K562 (cell line): Measurements from ENCODE around the gene SLC35E3. TPM values are rescaled to one million over a fixed set of nuclear protein-coding genes. Genes with fewer than 3 reads are reported as not detected.

Experiments
- ATAC-seq: fragments of 200-7000 bp; cut with Tn5 transposase; 3 replicates; pipeline ENCODE4 v1.9.1; 2020; ENCODE audit warnings: moderate library complexity
- BruUV-seq: library from RNA; stranded (reverse); fragments of 400-500 nt; replicated peaks from 2 replicates; lab custom pipeline; 2021; lab: Mats Ljungman, UMichigan
- CTCF ChIA-PET: fragments of 300-600 bp; formaldehyde crosslinking; extraction: SDS; loops from one replicate; lab custom pipeline; 2021; ENCODE audit warnings: low intra/inter-chr PET ratio; lab: Yijun Ruan, JAX
- POLR2A ChIA-PET: fragments of 300-600, 350-650 bp; sonication (Branson Sonifier 250); formaldehyde crosslinking; extraction: SDS; loops from one replicate; lab custom pipeline; 2021; ENCODE audit warnings: antibody characterized with exemption, inconsistent platforms; lab: Yijun Ruan, JAX
- DNase-seq, 4 experiments: peaks; one replicate each; pipeline versions ENCODE4 v3.0.0 to v3.0.0-alpha.2; 2011 to 2018; ENCODE audit warnings: low spot score in 3 of 4, mixed read lengths in 3 of 4; ENCODE audit errors: extremely low read depth in 1 of 4
- FAIRE-seq: peaks from 2 replicates; lab custom pipeline; 2011; peaks lifted over from hg19 to GRCh38; lab: Jason Lieb, UNC
- H2AFZ ChIP-seq: 2 replicates; pipeline ENCODE4 v1.6.0; 2011; ENCODE audit warnings: low read depth, low read length, control low read depth, inconsistent platforms
- H3K27ac ChIP-seq: fragments of 200-600 bp; 3 replicates; pipeline ENCODE4 v1.8.0; 2011; ENCODE audit warnings: low read depth, mild to moderate bottlenecking, control low read depth, inconsistent platforms, low read length, moderate library complexity, mixed read lengths; ENCODE audit errors: extremely low read depth
- H3K27me3 ChIP-seq, 2 experiments: fragments of 300-600 bp in 1 of 2; 2 replicates in 1 of 2; 3 replicates in 1 of 2; pipeline versions ENCODE4 v1.6.0 to v1.8.0; 2011; ENCODE audit warnings: inconsistent platforms in 2 of 2, low read length in 2 of 2, mild to moderate bottlenecking in 1 of 2, mixed read lengths in 1 of 2, moderate library complexity in 1 of 2; ENCODE audit not compliant: control insufficient read depth in 2 of 2, insufficient read depth in 2 of 2
- H3K36me3 ChIP-seq: fragments of 300-600 bp; 3 replicates; pipeline ENCODE4 v1.8.0; 2011; ENCODE audit warnings: mild to moderate bottlenecking, low read length, inconsistent platforms; ENCODE audit not compliant: control insufficient read depth, insufficient read depth
- H3K4me1 ChIP-seq, 2 experiments: fragments of 200-600 bp in 1 of 2; replicated peaks in 1 of 2; 2 replicates in 1 of 2; 3 replicates in 1 of 2; pipeline versions ENCODE4 v1.5.1 to v1.8.0; 2011; ENCODE audit warnings: inconsistent platforms in 2 of 2, low read length in 2 of 2, mild to moderate bottlenecking in 1 of 2, mixed read lengths in 1 of 2, moderate library complexity in 1 of 2; ENCODE audit not compliant: control insufficient read depth in 2 of 2, insufficient read depth in 2 of 2
- H3K4me2 ChIP-seq: 2 replicates; pipeline ENCODE4 v1.6.1; 2011; ENCODE audit warnings: low read length, control low read depth, inconsistent platforms, mixed read lengths; ENCODE audit not compliant: insufficient read depth
- H3K4me3 ChIP-seq: fragments of 200-600 bp; sonication (generic), shearing (Covaris generic); 2 replicates; pipeline ENCODE4 v1.5.1; 2016; ENCODE audit warnings: control low read depth, inconsistent platforms
- H3K79me2 ChIP-seq: fragments of 200-600 bp; 3 replicates; pipeline ENCODE4 v1.8.0; 2011; ENCODE audit warnings: low read length, inconsistent platforms; ENCODE audit not compliant: control insufficient read depth, insufficient read depth
- H3K9ac ChIP-seq, 2 experiments: 2 replicates each; pipeline versions ENCODE4 v1.6.0 to v1.6.1; 2011; ENCODE audit warnings: low read depth in 2 of 2, low read length in 2 of 2, control low read depth in 1 of 2, inconsistent platforms in 1 of 2, mild to moderate bottlenecking in 1 of 2, mixed read lengths in 1 of 2; ENCODE audit not compliant: insufficient read depth in 1 of 2
- H3K9me1 ChIP-seq: one replicate; pipeline ENCODE4 v1.6.0; 2011; ENCODE audit warnings: inconsistent platforms, mild to moderate bottlenecking, low read length, moderate library complexity; ENCODE audit not compliant: control insufficient read depth, insufficient read depth
- H3K9me3 ChIP-seq: replicated peaks from 2 replicates; pipeline ENCODE4 v1.5.1; 2011; ENCODE audit warnings: low read depth, low read length, inconsistent platforms; ENCODE audit not compliant: control insufficient read depth, insufficient read depth
- H4K20me1 ChIP-seq: replicated peaks from 2 replicates; pipeline ENCODE4 v1.6.1; 2011; ENCODE audit warnings: low read length, inconsistent platforms, mixed read lengths; ENCODE audit not compliant: control insufficient read depth, insufficient read depth
- MAFK ChIP-seq: IDR thresholded peaks from 2 replicates; pipeline ENCODE4 v1.6.1; 2011; ENCODE audit warnings: low read length, improper control_type of control experiment
- RBBP5 ChIP-seq: fragments of 200-600 bp; sonication (generic); IDR thresholded peaks from 2 replicates; pipeline ENCODE4 v1.6.1; 2012; ENCODE audit warnings: borderline replicate concordance, mild to moderate bottlenecking, low read length, control low read depth, inconsistent platforms; ENCODE audit not compliant: insufficient read depth, poor library complexity, severe bottlenecking
- SAFB ChIP-seq: fragments of 200-400 bp; formaldehyde crosslinking; IDR thresholded peaks from 2 replicates; pipeline ENCODE4 v1.6.1; 2017; ENCODE audit warnings: low read depth, low read length, borderline replicate concordance
- SMARCA4 ChIP-seq: fragments of 450-650 bp; IDR thresholded peaks from 2 replicates; pipeline ENCODE4 v1.6.1; 2016
- SMARCB1 ChIP-seq: IDR thresholded peaks from 2 replicates; pipeline ENCODE4 v1.6.1; 2011; ENCODE audit warnings: improper control_type of control experiment, low read depth; ENCODE audit not compliant: insufficient read length
- TSC22D4 ChIP-seq: fragments of 450-650 bp; IDR thresholded peaks from 2 replicates; pipeline ENCODE4 v1.6.1; 2016; ENCODE audit warnings: missing genetic modification characterization, missing biosample characterization, control low read depth
- ZBTB17 ChIP-seq: fragments of 450-650 bp; formaldehyde crosslinking; IDR thresholded peaks from 2 replicates; pipeline ENCODE4 v1.4.0; 2020; ENCODE audit warnings: mild to moderate bottlenecking
- ZNF41 ChIP-seq: fragments of 250-450 bp; sonication (Bioruptor Pico); conservative IDR thresholded peaks from 2 replicates; pipeline ENCODE4 v1.4.0; 2020; ENCODE audit warnings: mild to moderate bottlenecking
- ZNF511 ChIP-seq: sonication (generic); formaldehyde crosslinking; IDR thresholded peaks from 2 replicates; pipeline ENCODE4 v1.8.0; 2022; ENCODE audit warnings: mild to moderate bottlenecking, missing genetic modification reagents
- WGBS: fragments of 100-300 bp; shearing (Covaris generic); methylation state at CpG from one replicate; pipeline ENCODE4 v1.1.6; 2016; ENCODE audit warnings: low coverage, mixed read lengths; ENCODE audit not compliant: insufficient coverage; ENCODE audit errors: missing lambda C conversion rate; 5-methylcytosine and 5-hydroxymethylcytosine counted together
- in situ Hi-C: fragments of 300-500 bp; cut with MboI; formaldehyde crosslinking; loops from 4 replicates; pipeline ENCODE4 v1.15.0; 2018; ENCODE audit warnings: inconsistent platforms, mixed read lengths
- intact Hi-C: fragments of 100-400 bp; cut with micrococcal nuclease; formaldehyde crosslinking; loops from 2 replicates; pipeline ENCODE4 v1.14.2; 2022
- polyA plus RNA-seq, 8 experiments: library from polyadenylated mRNA; depleted of rRNA in 4 of 8; stranded (reverse) in 5 of 8; unstranded in 3 of 8; fragments of >200 nt; fragmentation: Nextera tagmentation in 2 of 8; fragmentation: Illumina TruSeq in 1 of 8; extraction: Ambion mirVana in 2 of 8; extraction: Trizol in 1 of 8; gene quantifications; 2 replicates each; pipeline versions ENCODE4 v1.2.1 to v1.2.3, GENCODE V29; 2011 to 2014; ENCODE audit warnings: inconsistent platforms in 1 of 8, missing spikeins in 1 of 8
- total RNA-seq, 7 experiments: library from RNA; depleted of rRNA in 6 of 7; stranded (reverse); fragments of >200 nt in 6 of 7; fragmentation: Illumina TruSeq in 2 of 7; extraction: Trizol in 2 of 7; gene quantifications; 2 replicates each; pipeline versions ENCODE4 v1.2.1 to v1.2.3, GENCODE V29; 2011 to 2021; ENCODE audit warnings: low replicate concordance in 1 of 7
- TF ChIP-seq, protein P1 (sequence below): fragments of 450-650 bp; formaldehyde crosslinking; IDR thresholded peaks from 2 replicates; pipeline ENCODE4 v1.4.0; 2020; ENCODE audit warnings: mild to moderate bottlenecking
- TF ChIP-seq, protein P2 (sequence below), 2 experiments: fragments of 450-650 bp; IDR thresholded peaks; 2 replicates each; pipeline ENCODE4 v1.6.1; 2016; ENCODE audit warnings: mild to moderate bottlenecking in 2 of 2, borderline replicate concordance in 1 of 2, low read depth in 1 of 2, moderate library complexity in 1 of 2
- TF ChIP-seq, protein P3 (sequence below): fragments of 450-650 bp; IDR thresholded peaks from one replicate; pipeline ENCODE4 v1.6.1; 2018; ENCODE audit warnings: mild to moderate bottlenecking, moderate library complexity; ENCODE audit not compliant: partially characterized antibody

The SLC35E3 gene
- total and polyA plus RNA-seq, 9 of the 15 experiments (the other 6 are each of a cell fraction or from before 2014, with no cell fraction given), result 1.2 to 5.9 (median 3.8) TPM

GRCh38 chr12:68828672-68829068 lies 82.7 kb downstream of the SLC35E3 start:
- H2AFZ ChIP-seq, result no peak overlapping the region
- in situ Hi-C loops (no loop called here), intact Hi-C loops (no loop called here)
- no peaks in the 10 kb centered on the region for H3K4me1 ChIP-seq
- no peaks in the 10 kb centered on the region for H3K9me3 ChIP-seq
- no peaks in the 10 kb centered on the region for H3K27me3 ChIP-seq
- 89% methylated on average over 7 of the region's 7 CpGs for WGBS
- ChIA-PET POLR2A (interaction anchor here (1.0 to 1.2 kb wide), 2 partner anchors 13 to 22 kb away, joined by 3 to 4 read pairs; no protein-coding TSS in a partner anchor), CTCF (no interaction called here)
- H3K9me1 ChIP-seq, result no peaks in the 10 kb centered on the region
- BruUV-seq, result no TSS peak
- no peak overlapping the region for H3K9ac ChIP-seq
- H4K20me1 ChIP-seq, result no peaks in the 10 kb centered on the region; the same call in 1 of the 2 replicates
- FAIRE-seq (peak; percentile 48), DNase-seq (no peak), ATAC-seq (no peak)
- no peak overlapping the region for H3K27ac ChIP-seq
- peaks cover 13% of the 10 kb centered on the region; the same call in 2 of the 3 replicates for H3K79me2 ChIP-seq
- H3K4me2 ChIP-seq, result no peak overlapping the region
- H3K4me3 ChIP-seq, result no peak overlapping the region
- peaks cover 92% of the 10 kb centered on the region for H3K36me3 ChIP-seq
- TF ChIP-seq TSC22D4 (tag), result no peak
- no peak for TF ChIP-seq MAFK
- no peak for TF ChIP-seq ZNF41 (CRISPR knock-in tag)
- no peak for TF ChIP-seq ZNF511 (CRISPR knock-in tag)
- TF ChIP-seq RBBP5, result no peak
- TF ChIP-seq ZBTB17 (CRISPR knock-in tag), result no peak
- TF ChIP-seq, protein P1, sequence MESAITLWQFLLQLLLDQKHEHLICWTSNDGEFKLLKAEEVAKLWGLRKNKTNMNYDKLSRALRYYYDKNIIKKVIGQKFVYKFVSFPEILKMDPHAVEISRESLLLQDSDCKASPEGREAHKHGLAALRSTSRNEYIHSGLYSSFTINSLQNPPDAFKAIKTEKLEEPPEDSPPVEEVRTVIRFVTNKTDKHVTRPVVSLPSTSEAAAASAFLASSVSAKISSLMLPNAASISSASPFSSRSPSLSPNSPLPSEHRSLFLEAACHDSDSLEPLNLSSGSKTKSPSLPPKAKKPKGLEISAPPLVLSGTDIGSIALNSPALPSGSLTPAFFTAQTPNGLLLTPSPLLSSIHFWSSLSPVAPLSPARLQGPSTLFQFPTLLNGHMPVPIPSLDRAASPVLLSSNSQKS (CRISPR knock-in tag), result no peak
- TF ChIP-seq SAFB, result no peak
- no peak for TF ChIP-seq SMARCB1
- no peak for TF ChIP-seq SMARCA4
- TF ChIP-seq, protein P2, sequence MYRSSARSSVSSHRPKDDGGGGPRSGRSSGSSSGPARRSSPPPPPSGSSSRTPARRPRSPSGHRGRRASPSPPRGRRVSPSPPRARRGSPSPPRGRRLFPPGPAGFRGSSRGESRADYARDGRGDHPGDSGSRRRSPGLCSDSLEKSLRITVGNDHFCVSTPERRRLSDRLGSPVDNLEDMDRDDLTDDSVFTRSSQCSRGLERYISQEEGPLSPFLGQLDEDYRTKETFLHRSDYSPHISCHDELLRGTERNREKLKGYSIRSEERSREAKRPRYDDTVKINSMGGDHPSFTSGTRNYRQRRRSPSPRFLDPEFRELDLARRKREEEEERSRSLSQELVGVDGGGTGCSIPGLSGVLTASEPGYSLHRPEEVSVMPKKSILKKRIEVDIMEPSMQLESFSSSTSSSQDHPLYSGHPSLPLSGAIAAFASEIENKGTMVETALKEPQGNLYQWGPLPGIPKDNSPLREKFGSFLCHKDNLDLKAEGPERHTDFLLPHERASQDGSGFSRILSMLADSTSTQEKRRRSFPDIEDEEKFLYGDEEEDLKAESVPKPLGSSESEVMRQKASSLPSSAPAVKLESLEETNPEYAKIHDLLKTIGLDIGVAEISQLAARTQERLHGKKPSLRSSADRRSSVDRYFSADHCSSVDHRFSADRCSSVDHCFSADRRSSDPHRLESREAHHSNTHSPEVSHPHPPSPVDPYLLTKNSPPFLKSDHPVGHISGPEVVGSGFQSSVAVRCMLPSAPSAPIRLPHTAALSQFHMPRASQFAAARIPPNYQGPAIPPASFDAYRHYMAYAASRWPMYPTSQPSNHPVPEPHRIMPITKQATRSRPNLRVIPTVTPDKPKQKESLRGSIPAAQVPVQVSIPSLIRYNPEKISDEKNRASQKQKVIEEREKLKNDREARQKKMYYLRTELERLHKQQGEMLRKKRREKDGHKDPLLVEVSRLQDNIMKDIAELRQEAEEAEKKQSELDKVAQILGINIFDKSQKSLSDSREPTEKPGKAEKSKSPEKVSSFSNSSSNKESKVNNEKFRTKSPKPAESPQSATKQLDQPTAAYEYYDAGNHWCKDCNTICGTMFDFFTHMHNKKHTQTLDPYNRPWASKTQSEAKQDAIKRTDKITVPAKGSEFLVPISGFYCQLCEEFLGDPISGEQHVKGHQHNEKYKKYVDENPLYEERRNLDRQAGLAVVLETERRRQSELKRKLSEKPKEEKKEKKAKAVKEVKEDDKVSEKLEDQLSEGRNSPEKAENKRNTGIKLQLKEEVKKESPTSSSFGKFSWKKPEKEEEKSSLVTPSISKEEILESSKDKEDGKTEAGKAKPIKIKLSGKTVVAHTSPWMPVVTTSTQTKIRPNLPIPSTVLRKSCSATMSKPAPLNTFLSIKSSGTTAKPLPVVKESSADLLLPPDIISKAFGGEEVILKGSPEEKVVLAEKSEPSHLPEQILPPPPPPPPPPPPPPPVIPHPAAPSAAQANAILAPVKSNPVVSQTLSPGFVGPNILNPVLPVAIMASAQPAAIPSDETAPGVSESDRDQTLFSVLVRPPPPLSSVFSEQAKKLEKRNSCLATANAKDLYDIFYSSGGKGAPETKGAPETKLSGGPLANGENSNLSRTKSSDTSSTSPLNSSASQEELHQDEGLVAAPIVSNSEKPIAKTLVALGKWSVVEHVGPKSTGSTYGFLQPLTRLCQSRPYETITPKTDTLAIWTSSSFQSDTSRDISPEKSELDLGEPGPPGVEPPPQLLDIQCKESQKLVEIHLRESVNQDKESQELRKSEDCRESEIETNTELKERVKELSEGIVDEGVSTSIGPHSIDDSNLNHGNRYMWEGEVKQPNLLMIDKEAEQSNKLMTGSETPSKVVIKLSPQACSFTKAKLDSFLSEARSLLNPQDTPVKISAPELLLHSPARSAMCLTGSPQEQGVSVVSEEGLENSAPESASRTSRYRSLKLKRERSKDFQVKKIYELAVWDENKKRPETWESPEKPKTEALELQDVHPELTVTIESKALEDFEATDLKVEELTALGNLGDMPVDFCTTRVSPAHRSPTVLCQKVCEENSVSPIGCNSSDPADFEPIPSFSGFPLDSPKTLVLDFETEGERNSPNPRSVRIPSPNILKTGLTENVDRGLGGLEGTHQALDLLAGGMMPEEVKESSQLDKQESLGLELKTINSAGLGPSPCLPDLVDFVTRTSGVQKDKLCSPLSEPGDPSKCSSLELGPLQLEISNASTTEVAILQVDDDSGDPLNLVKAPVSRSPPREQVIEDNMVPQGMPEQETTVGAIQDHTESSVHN (IDR thresholded peaks at IDR 0.05; ENCODE audit: borderline replicate concordance in 1 of 2, low read depth in 1 of 2), result no peak
- TF ChIP-seq, protein P3, sequence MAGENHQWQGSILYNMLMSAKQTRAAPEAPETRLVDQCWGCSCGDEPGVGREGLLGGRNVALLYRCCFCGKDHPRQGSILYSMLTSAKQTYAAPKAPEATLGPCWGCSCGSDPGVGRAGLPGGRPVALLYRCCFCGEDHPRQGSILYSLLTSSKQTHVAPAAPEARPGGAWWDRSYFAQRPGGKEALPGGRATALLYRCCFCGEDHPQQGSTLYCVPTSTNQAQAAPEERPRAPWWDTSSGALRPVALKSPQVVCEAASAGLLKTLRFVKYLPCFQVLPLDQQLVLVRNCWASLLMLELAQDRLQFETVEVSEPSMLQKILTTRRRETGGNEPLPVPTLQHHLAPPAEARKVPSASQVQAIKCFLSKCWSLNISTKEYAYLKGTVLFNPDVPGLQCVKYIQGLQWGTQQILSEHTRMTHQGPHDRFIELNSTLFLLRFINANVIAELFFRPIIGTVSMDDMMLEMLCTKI, result no peak
